GM12801 (cell line): ENCODE measurements around the gene LRP6.

Experiments used
- TF ChIP-seq, protein P1 (sequence below): IDR thresholded peaks from one replicate; pipeline ENCODE4 v1.5.1; 2011; ENCODE audit warnings: control low read depth; ENCODE audit not compliant: insufficient read length; ENCODE audit errors: extremely low read depth

The LRP6 gene

DNA sequence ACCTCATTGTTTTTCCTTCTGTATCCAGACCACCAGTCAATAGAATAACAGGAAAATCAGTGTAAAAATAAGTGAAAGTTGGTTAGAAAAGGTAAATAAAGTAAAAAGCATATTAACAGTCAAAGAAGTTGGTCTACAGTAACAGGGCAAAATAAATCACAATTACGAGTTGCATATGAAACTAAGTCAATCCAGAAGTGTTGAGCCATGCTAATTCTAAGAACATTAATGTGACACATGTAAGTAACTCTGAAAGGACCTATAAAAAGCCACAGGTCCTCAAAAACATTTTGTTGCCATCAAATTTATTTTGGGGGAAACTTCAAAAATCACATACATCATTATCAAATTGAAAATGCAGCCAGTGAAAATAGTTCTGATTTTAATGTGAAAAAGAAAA, 56.4 kb downstream of the LRP6 start:
- TF ChIP-seq, protein P1, sequence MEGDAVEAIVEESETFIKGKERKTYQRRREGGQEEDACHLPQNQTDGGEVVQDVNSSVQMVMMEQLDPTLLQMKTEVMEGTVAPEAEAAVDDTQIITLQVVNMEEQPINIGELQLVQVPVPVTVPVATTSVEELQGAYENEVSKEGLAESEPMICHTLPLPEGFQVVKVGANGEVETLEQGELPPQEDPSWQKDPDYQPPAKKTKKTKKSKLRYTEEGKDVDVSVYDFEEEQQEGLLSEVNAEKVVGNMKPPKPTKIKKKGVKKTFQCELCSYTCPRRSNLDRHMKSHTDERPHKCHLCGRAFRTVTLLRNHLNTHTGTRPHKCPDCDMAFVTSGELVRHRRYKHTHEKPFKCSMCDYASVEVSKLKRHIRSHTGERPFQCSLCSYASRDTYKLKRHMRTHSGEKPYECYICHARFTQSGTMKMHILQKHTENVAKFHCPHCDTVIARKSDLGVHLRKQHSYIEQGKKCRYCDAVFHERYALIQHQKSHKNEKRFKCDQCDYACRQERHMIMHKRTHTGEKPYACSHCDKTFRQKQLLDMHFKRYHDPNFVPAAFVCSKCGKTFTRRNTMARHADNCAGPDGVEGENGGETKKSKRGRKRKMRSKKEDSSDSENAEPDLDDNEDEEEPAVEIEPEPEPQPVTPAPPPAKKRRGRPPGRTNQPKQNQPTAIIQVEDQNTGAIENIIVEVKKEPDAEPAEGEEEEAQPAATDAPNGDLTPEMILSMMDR, result no peak

DNA sequence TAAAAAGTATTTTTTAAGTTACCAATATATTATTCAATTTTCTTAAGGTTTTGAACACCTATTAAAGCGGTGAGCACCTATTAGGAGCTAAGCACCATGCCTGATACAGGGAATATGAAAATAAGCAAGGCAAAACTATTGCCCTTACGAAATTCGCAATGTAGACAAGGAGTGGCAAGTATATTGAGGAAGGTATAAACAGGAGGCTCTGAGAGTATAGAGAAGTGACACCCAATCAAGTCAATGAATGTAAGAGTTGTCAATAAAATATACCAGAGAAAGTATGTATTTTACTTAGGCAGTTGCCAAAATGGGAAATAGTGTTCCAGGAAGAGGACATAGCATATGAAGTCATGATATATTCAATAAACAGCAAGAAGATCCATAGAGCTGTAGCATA, 57.2 kb downstream of the LRP6 start:
- TF ChIP-seq, protein P1, result no peak

DNA sequence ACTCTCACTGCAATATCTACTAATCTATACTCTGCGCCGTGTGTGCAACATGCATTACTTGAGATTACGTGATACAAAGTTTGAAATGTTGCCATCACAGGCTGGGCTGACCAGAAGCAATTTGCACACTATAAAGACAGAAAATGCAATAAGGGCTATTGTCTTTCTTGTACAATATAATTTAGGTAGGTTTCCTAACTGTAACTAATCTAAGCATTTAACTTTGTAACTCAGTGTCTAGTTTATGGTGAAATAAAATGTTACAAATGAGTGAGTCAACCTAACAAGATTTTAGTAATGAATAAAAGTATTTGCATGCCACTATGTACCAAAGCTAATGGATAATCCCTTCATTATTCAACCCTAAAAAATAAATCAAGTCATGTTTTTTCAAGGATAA, 57.8 kb downstream of the LRP6 start:
- TF ChIP-seq, protein P1, result no peak

DNA sequence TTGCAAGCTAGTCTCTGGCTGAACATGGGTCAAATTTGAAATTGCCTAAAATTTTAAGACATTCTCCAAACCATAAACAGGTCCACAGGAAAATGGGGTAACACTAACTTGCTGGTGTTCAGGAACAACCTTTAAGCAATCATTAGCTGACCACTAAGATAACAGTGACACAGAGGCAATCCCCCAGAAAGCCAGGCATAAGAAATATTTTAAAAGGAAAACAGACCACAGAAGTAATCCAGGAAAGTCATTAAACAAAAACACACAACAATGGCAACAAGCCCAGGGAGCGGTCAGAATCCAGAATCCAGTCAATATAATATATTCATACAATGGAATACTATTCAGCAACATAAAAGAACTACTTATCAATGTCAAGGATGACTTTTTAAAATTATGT, 59.1 kb downstream of the LRP6 start:
- TF ChIP-seq, protein P1, result no peak

DNA sequence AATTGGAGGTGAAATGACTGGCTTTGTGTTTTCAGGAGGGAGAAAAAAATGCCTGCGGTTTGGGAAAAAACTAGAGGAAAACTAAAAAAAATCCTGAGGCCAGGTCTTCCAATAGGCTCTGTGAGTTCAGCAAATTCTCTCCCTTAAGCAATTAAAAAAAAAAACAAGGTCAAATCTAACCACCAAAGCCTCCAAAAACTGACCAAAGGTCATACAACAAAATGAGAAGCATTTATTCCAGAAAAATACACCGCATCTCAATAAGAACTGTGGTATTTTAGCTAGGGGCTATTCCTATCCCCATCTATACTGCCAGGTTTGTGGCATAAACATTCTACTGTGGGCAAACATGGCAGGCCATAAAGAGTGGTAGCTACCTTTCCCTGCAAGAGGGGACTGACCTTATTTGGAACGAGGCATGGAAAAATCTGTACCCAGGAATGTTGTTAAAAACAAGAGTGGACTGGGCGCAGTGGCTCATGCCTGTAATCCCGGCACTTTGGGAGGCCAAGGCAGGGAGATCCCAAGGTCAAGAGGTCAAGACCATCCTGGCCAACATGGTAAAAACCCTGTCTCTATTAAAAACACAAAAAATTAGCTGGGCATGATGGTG, 60.0 kb downstream of the LRP6 start:
- TF ChIP-seq, protein P1, result no peak

DNA sequence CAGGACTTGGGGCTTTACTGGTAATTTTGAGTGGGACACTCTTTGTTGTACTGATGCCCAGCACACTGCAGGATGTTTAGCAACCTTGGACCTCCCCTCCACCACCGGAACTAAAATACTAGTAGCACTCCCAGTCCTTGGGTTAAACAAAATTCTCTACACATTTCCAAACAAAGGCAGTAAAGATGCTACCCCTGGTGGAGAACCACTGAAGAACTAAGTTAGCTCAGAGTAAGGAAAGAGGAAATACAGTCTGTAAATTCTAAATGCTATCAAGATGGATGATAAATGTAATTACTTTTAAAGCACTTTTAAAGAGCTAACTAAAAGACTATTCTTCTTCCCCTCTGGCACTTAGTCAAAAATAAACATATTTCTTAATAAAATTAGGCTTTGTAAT, 64.1 kb downstream of the LRP6 start:
- TF ChIP-seq, protein P1, result no peak

DNA sequence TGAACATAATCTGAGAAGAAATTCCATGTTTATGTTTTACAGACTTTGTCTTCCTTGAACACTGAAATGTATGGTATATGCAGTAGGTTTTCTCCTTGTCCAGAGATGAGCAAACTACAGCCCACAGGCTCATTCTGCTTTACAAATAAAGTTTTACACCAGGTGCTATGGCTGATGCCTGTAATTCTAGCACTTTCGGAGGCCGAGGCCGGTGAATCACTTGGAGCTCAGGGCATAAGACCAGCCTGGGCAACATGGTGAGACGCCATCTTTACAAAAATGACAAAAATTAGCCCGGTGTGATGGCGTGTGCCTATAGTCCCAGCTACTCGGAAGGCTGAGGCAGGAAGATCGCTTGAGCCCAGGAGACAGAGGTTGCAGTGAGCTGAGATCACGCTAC, 64.7 kb downstream of the LRP6 start:
- TF ChIP-seq, protein P1, result no peak

DNA sequence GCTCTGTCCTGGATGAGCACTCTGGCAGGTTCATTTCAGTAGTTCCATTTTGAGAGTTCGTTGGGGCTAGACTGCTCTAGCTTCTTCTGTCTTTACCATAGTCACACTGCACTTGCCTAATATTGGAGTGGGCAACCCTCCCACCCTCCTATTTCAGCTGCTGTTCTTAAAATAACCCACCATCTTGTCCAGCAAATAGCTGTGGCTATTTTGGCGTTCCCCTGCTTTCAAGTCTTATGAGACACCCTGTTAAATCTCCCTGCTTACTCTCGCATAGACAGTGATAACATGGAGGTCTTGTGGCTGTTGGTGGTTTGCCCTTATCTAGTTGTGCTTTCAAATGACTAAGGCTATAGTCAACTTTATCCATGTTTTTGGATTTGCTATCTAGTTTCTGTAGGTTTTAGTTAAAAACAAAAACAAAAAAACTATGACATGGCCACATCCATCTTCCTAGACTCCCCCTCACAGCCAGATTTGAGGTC, 65.5 kb downstream of the LRP6 start:
- TF ChIP-seq, protein P1, result no peak
